Tibial nerve (tissue), 4 donors: ENCODE data around the gene AFF2. TPM values are rescaled to one million over a fixed set of nuclear protein-coding genes. Genes with fewer than 3 reads are reported as not detected.
A peak's percentile ranks its signal among the peaks of the same experiment; 100 is the strongest.

Experiments used
- DNase-seq, 2 donors: peaks; one replicate each; pipeline ENCODE4 v3.0.0-alpha.2; 2019; ENCODE audit warnings: low spot score in 2 of 2
- H3K27ac ChIP-seq, 4 donors: fragments of 200-600 bp; sonication (generic) in 3 of 4; one replicate each; pipeline ENCODE4 v1.5.1; 2017 to 2019; ENCODE audit warnings: mild to moderate bottlenecking in 1 of 4
- H3K27me3 ChIP-seq, 2 donors: fragments of 200-600 bp; sonication (generic) in 1 of 2; one replicate each; pipeline versions ENCODE4 v1.5.1 to v1.6.0; 2017 to 2019
- H3K36me3 ChIP-seq, 3 donors: fragments of 200-600 bp; sonication (generic); one replicate each; pipeline ENCODE4 v1.5.1; 2018 to 2019
- H3K4me1 ChIP-seq, 4 donors: fragments of 200-600 bp; sonication (generic) in 3 of 4; one replicate each; pipeline ENCODE4 v1.5.1; 2017 to 2019
- H3K4me3 ChIP-seq, 4 donors: fragments of 200-600 bp; sonication (generic) in 3 of 4; one replicate each; pipeline ENCODE4 v1.5.1; 2017 to 2019; ENCODE audit warnings: mild to moderate bottlenecking in 1 of 4, moderate library complexity in 1 of 4
- H3K9me3 ChIP-seq, 4 donors: fragments of 200-600 bp; sonication (generic) in 3 of 4; one replicate each; pipeline ENCODE4 v1.5.1; 2017 to 2019
- EP300 ChIP-seq, 2 donors: sonication (generic); formaldehyde crosslinking; IDR thresholded peaks; one replicate each; pipeline ENCODE4 v1.6.1; 2017; ENCODE audit warnings: antibody characterized with exemption in 2 of 2, mild to moderate bottlenecking in 1 of 2
- POLR2A ChIP-seq, 2 donors: fragments of 450-650 bp; IDR thresholded peaks; one replicate each; pipeline ENCODE4 v1.6.1; 2017; ENCODE audit warnings: antibody characterized with exemption in 2 of 2, mild to moderate bottlenecking in 2 of 2, moderate library complexity in 2 of 2
- WGBS, 2 donors: methylation state at CpG; one replicate each; pipeline ENCODE4 v1.1.5; 2018; 5-methylcytosine and 5-hydroxymethylcytosine counted together
- total RNA-seq, 4 donors: library from RNA; depleted of rRNA; stranded (reverse); fragments of >200 nt; gene quantifications; one replicate each; pipeline ENCODE4 v1.1.0, GENCODE V29; 2016
- TF ChIP-seq, protein P1 (sequence below), 5 experiments: fragments of 200-600 bp in 3 of 5; fragments of 450-650 bp in 2 of 5; sonication (generic) in 3 of 5; IDR thresholded peaks; one replicate each; pipeline ENCODE4 v1.5.1; 2016 to 2019; ENCODE audit warnings: antibody characterized with exemption in 5 of 5, mild to moderate bottlenecking in 3 of 5, moderate library complexity in 2 of 5

AFF2 gene
- total RNA-seq = 10 to 100 TPM; 13.2 to 20.3 (median 16.1) TPM

DNA sequence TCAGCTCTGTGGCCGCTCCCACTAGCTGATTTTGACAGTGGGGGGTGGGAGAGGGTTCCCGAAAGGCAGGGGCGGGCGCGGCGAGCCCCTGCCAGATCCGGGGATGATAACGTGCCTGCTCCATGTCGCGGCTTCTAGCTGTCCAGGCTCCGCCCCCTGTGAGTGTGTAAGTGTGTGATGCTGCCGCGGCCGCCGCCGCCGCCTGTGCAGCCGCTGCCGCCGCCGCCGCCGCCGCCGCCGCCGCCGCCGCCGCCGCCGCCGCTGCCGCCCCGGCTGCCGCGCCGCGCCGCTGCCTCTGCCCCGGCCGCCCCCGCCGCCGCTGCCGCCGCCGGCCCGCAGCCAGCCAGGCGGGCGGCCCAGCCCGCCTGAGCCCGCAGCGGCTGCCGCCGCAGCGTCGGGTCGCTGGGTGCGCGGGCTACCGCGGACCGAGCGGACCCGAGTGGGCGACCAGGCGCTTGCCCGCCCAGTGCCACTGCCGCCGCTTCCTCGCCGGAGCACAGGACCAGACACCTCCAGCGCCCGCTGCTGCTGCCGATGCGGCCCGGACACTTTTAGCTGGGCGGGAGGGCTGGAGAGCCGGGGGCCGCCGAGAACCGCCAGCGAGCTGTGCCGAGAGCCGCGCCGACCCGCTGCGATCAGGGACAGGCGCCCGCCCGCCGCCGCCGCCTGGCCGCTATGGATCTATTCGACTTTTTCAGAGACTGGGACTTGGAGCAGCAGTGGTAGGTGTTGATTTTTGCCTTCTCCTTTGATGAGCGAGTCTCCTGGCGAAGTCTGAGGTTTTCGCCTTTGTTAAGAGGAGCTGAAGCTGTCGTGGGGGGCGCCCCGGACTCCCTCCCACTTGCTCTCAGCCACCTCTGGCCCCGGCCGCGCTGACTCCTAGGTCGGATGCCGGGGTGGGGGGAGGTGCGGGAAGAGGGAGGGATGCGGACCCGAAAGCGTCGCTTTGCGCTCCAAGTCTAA is at the start of gene AFF2:
Gene AFF2, plus strand, starts transcription at position 195 of the 963 bp plus-strand sequence. Its CDS starts 481 bp downstream, at position 676.
- DNase-seq = peak in 1 of 2 donors; percentile 8
- H3K9me3 ChIP-seq = no peaks in the 10 kb centered on the region
- no peaks in the 10 kb centered on the region for H3K36me3 ChIP-seq
- H3K4me3 ChIP-seq = peak within 1 kb of the TSS; percentile 22 to 58 (median 34)
- 47% methylated on average over 98 of the region's 115 CpGs; no CpG with 5 or more reads in 1 of the 2 donors for WGBS, 2 donors
- TF ChIP-seq POLR2A (IDR thresholded peaks at IDR 0.05) = no peak
- TF ChIP-seq EP300 (IDR thresholded peaks at IDR 0.05) = no peak
- TF ChIP-seq, protein P1, sequence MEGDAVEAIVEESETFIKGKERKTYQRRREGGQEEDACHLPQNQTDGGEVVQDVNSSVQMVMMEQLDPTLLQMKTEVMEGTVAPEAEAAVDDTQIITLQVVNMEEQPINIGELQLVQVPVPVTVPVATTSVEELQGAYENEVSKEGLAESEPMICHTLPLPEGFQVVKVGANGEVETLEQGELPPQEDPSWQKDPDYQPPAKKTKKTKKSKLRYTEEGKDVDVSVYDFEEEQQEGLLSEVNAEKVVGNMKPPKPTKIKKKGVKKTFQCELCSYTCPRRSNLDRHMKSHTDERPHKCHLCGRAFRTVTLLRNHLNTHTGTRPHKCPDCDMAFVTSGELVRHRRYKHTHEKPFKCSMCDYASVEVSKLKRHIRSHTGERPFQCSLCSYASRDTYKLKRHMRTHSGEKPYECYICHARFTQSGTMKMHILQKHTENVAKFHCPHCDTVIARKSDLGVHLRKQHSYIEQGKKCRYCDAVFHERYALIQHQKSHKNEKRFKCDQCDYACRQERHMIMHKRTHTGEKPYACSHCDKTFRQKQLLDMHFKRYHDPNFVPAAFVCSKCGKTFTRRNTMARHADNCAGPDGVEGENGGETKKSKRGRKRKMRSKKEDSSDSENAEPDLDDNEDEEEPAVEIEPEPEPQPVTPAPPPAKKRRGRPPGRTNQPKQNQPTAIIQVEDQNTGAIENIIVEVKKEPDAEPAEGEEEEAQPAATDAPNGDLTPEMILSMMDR (IDR thresholded peaks at IDR 0.05) = no peak
- H3K27me3 ChIP-seq = peaks cover 0 to 38% of the 10 kb centered on the region in 2 donors
- peak within 1 kb of the TSS in 1 of 4 donors; percentile 66 for H3K27ac ChIP-seq
- H3K4me1 ChIP-seq = peaks cover 0 to 11% (median 0%) of the 10 kb centered on the region in 4 donors

DNA sequence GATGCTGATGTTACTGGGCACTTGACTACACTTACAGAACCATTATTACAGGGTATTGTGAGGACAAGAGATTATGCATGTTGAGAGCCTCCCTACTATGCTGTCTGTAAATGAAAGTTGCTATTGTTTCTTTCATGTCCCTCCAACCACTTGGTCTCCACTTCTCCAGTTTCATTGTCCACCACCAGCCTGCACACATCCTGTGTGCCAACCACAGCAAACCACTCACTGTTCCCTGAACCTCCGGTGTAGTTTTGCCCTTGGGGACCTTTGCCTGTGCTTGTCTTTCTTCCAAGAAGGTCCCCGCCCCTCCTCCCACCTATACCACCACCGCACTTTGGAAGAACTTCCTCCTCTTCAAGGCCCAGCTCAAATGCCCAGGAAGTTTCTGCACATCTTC is 43.1 kb upstream of the AFF2 start:
- no peak overlapping the region for H3K27ac ChIP-seq
- WGBS, 2 donors = 35 to 52% methylated on average over 3 of the region's 3 CpGs
- DNase-seq = no peak
- H3K4me1 ChIP-seq = no peaks in the 10 kb centered on the region
- no peaks in the 10 kb centered on the region for H3K9me3 ChIP-seq
- no peaks in the 10 kb centered on the region for H3K36me3 ChIP-seq
- TF ChIP-seq, protein P1 (IDR thresholded peaks at IDR 0.05) = no peak
- TF ChIP-seq POLR2A (IDR thresholded peaks at IDR 0.05) (no peak), EP300 (IDR thresholded peaks at IDR 0.05) (no peak)
- H3K4me3 ChIP-seq = no peak overlapping the region
- H3K27me3 ChIP-seq = no peaks in the 10 kb centered on the region

DNA sequence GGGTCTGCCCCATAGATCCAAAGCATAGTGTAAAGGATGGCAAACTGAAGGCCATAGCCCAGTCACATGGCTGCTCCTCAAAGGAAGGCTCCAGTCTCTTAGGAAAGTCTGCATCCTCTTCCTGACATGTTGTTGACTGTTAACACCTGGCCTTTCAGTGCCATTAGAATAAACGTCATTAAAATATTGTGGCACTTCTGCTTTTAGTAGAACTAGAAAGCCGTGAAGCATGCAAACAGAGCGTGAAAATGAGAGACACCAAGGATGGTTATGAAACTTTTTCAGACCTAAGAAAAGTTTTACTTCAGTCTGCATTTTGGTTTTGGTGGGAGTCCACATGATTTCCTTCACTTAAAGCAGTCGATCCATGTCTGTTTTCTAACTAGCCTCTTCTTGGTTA is 41.1 kb upstream of the AFF2 start:
- 61 to 77% methylated on average over 4 of the region's 4 CpGs for WGBS, 2 donors
- Histone ChIP-seq H3K4me3 (no peak overlapping the region), H3K27me3 (no peaks in the 10 kb centered on the region), H3K4me1 (no peaks in the 10 kb centered on the region), H3K9me3 (no peaks in the 10 kb centered on the region), H3K36me3 (no peaks in the 10 kb centered on the region), H3K27ac (no peak overlapping the region)
- TF ChIP-seq POLR2A (IDR thresholded peaks at IDR 0.05) (no peak), EP300 (IDR thresholded peaks at IDR 0.05) (no peak)
- TF ChIP-seq, protein P1 (IDR thresholded peaks at IDR 0.05) = no peak
- no peak for DNase-seq

DNA sequence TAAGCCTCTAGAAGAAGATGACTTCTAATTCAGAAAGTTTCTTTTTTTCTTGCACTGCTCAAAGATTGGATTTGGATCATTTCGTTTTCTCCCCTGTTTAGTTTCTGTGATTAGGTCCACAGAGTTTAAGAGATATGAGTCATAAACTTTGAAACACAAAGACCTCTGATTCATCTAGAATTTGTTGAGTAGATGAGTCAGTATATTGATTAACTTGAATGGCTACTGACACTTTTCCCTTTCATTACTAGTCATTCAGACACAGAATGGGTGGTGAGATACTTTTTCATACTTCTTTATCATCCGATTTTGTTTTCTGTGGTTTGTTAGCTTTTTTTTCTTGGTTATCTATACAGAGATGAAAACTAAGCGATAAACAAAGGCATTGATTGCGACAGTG is 34.1 kb upstream of the AFF2 start:
- 62 to 67% methylated on average over 4 of the region's 4 CpGs for WGBS, 2 donors
- TF ChIP-seq POLR2A (IDR thresholded peaks at IDR 0.05) = no peak
- TF ChIP-seq, protein P1 (IDR thresholded peaks at IDR 0.05) = no peak
- no peak for TF ChIP-seq EP300 (IDR thresholded peaks at IDR 0.05)
- H3K27ac ChIP-seq = no peak overlapping the region
- H3K36me3 ChIP-seq = no peaks in the 10 kb centered on the region
- DNase-seq = no peak
- no peaks in the 10 kb centered on the region for H3K4me1 ChIP-seq
- no peaks in the 10 kb centered on the region for H3K27me3 ChIP-seq
- no peaks in the 10 kb centered on the region for H3K9me3 ChIP-seq
- H3K4me3 ChIP-seq = no peak overlapping the region

DNA sequence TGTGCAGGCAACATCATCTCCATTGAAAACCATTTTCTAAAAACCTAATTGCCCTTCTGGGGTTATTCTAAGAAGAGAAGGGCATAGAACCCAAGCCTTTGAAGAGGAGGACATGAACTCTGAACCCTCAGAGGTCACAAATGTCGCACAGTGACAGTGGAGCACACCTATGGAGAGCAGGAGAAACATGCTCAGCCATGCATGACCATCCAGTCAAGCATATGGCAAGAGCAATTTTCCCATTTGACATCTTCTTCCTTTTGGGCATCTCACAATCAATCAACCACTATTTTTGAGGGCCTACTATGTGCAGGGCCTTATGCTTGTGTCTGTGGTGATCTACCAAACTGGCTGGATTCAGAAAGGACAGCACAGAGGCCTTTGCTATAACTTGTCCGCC is 30.1 kb upstream of the AFF2 start:
- Histone ChIP-seq H3K27ac (no peak overlapping the region), H3K9me3 (no peaks in the 10 kb centered on the region), H3K4me3 (no peak overlapping the region), H3K27me3 (no peaks in the 10 kb centered on the region), H3K4me1 (no peaks in the 10 kb centered on the region), H3K36me3 (no peaks in the 10 kb centered on the region)
- TF ChIP-seq EP300 (IDR thresholded peaks at IDR 0.05) = no peak
- TF ChIP-seq, protein P1 (IDR thresholded peaks at IDR 0.05) = no peak
- TF ChIP-seq POLR2A (IDR thresholded peaks at IDR 0.05) = no peak
- no peak for DNase-seq
- 72 to 83% methylated on average over 2 of the region's 2 CpGs for WGBS, 2 donors
